Measurements from ENCODE around the gene TBXAS1.
"Not testable (repeated sequence)": the region's sequence is repeated elsewhere in the genome, so short reads cannot be mapped to it uniquely, and the experiment has no call there.

TBXAS1 gene

DNA sequence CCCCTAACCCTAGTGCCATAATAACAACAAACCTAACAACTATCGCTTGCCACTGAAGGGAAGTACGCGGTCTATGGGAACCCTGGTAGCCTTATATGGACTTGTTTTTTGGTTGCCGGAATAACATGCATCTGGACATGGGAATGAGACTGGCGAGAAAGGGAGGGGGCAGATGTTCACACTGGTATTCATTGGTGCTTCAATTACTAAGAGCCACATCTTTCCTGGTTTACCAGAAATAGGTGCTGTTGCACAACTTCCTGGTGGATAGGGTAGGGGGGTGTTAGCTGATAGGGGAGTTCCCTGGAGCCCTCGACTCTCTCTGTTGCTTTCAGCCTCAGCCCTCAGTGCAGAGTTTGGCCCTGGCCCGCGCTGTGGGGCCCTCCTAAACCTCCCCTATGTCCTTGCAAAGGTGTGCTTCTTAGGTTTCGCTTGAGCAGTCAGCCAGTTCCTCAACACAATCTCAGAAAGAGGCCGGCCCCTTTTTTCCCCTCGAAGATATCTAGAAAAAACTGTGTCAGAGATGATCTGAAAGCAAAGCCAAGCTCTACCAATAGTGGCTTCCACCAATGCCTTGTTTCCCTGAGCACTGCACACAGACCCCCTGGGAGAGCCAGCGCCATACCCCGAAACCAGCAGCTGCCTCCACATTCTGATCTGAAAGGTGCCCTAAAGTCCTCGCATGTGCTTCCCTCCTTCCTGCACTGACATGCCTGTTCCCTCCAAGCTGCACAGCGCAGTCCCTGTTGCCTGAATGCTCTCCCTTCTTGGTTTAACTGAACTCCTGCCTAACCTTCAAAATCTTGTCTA, 13.5 kb downstream of the TBXAS1 start:
- DNase-seq (ENCODE audit: low read depth, low spot score), result no peak
- no peak overlapping the region for H3K4me3 ChIP-seq (ENCODE audit: low read depth, low read length)
- in situ Hi-C loops (cut with HindIII; ENCODE audit: low sequenced_read_pairs), result no loop called here
- no peak for TF ChIP-seq CTCF (IDR thresholded peaks at IDR 0.05; ENCODE audit: low read depth, low read length)

DNA sequence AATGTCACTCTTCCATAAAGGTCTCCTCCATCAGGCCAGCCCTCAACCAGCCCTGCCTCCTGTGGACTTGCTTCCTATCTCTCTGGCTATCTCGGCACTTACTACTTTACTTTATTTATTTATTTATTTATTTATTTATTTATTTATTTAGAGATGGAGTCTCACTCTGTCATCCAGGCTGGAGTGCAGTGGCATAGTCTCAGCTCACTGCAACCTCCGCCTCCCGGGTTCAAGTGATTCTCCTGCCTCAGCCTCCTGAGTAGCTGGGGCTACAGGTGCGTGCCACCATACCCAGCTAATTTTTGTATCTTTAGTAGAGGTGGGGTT, 14.1 kb downstream of the TBXAS1 start:
- in situ Hi-C loops (cut with HindIII; ENCODE audit: low sequenced_read_pairs); DNase-seq (ENCODE audit: low read depth, low spot score); H3K4me3 ChIP-seq (ENCODE audit: low read depth, low read length): not testable (repeated sequence)

DNA sequence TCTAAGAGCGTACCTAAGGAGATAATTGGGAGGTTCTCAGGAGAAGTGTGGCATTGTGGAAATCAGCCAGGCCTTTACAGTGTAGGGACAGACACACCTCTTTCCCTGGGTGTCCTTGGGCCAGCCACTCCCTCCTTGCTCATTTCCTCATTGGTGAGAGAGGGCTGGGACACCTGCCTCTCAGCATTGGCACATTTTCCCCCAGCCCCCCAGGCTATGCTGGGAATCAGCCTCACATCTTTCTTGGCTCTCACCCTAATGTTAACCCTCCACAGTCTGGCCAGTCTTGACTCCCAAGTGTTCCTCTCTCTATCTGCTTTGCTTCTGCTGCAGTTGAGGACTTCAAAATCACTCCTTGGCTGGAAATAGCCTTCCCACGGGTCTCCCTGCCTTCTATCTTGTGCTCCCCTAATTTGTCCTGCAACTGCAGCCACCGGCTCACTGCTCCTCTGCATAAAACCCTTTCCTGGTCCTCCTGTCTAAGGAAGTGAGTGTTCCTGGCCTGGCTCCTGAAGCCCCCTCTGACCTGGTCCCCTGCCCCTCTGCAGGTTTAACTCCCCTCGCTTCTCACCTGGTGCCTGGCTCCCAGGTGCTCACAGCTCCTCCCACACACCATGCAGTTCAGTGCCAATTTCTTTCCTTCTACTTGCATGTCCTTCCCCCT, 15.8 kb downstream of the TBXAS1 start:
- H3K4me3 ChIP-seq (ENCODE audit: low read depth, low read length), result no peak overlapping the region
- no peak for TF ChIP-seq CTCF (IDR thresholded peaks at IDR 0.05; ENCODE audit: low read depth, low read length)
- no peak for DNase-seq (ENCODE audit: low read depth, low spot score)
- in situ Hi-C loops (cut with HindIII; ENCODE audit: low sequenced_read_pairs), result no loop called here

DNA sequence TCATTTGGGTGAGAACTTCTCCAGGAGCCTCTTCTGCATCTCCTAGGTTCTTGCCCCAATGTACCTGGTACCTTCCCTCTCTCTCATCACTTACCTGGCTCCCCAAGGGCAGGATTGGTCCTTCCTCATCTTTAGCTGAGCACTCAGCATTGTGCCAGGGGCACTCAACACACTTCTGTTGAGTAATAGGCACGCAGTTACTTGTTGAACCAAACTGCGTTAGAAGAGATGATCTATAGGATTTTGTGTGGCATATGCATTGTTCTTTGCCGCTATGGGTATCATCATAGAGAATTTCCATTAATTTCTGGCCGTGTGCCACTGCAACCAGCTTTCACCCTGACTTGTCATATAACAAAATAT, 16.4 kb downstream of the TBXAS1 start:
- no peak overlapping the region for H3K4me3 ChIP-seq (ENCODE audit: low read depth, low read length)
- TF ChIP-seq CTCF (IDR thresholded peaks at IDR 0.05; ENCODE audit: low read depth, low read length), result no peak
- DNase-seq (ENCODE audit: low read depth, low spot score), result no peak
- in situ Hi-C loops (cut with HindIII; ENCODE audit: low sequenced_read_pairs), result no loop called here

DNA sequence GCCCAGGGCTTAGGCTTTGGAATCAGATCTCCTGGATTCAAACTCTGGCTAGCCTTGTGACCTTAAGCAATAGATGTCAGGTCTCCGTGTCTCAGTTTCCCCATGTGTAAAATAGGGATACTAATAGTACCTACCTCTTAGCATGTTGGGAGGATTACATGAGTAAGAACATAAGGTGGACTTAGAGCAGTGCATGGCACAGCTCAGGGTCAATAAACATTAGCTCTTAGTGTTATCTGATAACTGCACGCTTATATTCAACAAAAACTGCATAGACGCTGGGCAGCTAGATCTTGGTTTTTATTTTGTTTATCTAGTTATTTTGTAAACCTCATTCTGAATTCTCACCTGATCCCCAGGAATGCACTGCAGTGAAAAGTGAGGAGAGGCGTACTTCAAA, 17.2 kb downstream of the TBXAS1 start:
- in situ Hi-C loops (cut with HindIII; ENCODE audit: low sequenced_read_pairs), result no loop called here
- H3K4me3 ChIP-seq (ENCODE audit: low read depth, low read length), result no peak overlapping the region
- no peak for TF ChIP-seq CTCF (IDR thresholded peaks at IDR 0.05; ENCODE audit: low read depth, low read length)
- no peak for DNase-seq (ENCODE audit: low read depth, low spot score)

GRCh38 chr7:139848274-139848673, 19.2 kb downstream of the TBXAS1 start:
- DNase-seq (ENCODE audit: low read depth, low spot score), result no peak
- TF ChIP-seq CTCF (IDR thresholded peaks at IDR 0.05; ENCODE audit: low read depth, low read length), result no peak
- in situ Hi-C loops (cut with HindIII; ENCODE audit: low sequenced_read_pairs), result no loop called here
- H3K4me3 ChIP-seq (ENCODE audit: low read depth, low read length), result no peak overlapping the region

- no peak for TF ChIP-seq CTCF (IDR thresholded peaks at IDR 0.05; ENCODE audit: low read depth, low read length)
- no peak overlapping the region for H3K4me3 ChIP-seq (ENCODE audit: low read depth, low read length)
- in situ Hi-C loops (cut with HindIII; ENCODE audit: low sequenced_read_pairs), result no loop called here
Measured at GRCh38 chr7:139850906-139851305, 21.8 kb downstream of the TBXAS1 start.

More at GRCh38 chr7:139850906-139851305, 21.8 kb downstream of the TBXAS1 start:
- DNase-seq (ENCODE audit: low read depth, low spot score), result no peak

Measured in astrocyte of the spinal cord (primary cell).